ENCODE results near the gene TSPAN13. TPM values are rescaled to one million over a fixed set of nuclear protein-coding genes. Genes with fewer than 3 reads are reported as not detected.
A peak's percentile ranks its signal among the peaks of the same experiment; 100 is the strongest.

The TSPAN13 gene
- polyA plus RNA-seq, 2 of the 4 experiments (the other 2 are of a cell fraction): 9.6 to 40.7 TPM

DNA sequence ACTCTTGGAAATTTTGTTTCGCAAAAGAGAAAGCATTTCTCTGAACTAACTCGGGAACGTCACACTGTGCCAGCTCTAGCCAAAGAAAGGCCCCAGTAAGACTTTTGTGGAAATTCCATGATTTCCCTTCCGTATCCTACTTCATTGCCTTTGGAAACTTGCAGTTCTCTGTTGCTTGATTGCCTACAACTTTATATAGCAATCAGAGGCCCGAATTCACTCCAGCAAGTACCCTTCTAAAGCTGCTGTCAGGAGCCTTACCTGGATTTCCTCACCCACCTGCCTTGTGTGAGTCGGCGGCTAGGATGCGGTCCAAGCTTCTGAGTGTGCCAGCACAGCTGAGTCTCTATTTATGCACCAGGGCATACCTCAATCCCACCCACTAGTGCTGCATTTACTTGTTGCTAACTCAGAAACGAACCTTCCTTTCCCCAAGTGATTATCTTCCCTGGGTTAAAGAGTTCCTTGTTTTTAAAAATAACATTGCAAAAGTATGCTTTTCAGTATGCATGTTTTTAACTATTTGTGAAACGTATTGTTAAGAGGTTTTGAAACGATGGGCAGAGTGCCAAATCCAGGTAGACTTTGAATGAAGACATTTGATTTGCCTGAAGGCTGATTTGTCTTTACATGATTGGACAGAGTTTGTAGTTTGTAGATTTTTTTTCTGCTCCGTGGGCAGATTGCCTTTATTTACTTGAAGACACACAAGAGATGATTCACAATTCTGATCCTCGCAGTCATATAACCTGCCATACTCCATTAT, 51.3 kb downstream of the TSPAN13 start, which contains the start of gene AGR2 (continued):
- TF ChIP-seq CHD4 (IDR thresholded peaks at IDR 0.05; ENCODE audit: borderline replicate concordance): no peak
- TF ChIP-seq ZFP36 (IDR thresholded peaks at IDR 0.05; ENCODE audit: borderline replicate concordance, partially characterized antibody): no peak
- no peak for TF ChIP-seq CHD2 (IDR thresholded peaks at IDR 0.05; ENCODE audit: low read length, partially characterized antibody)
- TF ChIP-seq BHLHE40 (IDR thresholded peaks at IDR 0.05; ENCODE audit: low read depth, low read length): no peak
- TF ChIP-seq FOSB (CRISPR knock-in tag; IDR thresholded peaks at IDR 0.05): no peak
- TF ChIP-seq, protein P1, sequence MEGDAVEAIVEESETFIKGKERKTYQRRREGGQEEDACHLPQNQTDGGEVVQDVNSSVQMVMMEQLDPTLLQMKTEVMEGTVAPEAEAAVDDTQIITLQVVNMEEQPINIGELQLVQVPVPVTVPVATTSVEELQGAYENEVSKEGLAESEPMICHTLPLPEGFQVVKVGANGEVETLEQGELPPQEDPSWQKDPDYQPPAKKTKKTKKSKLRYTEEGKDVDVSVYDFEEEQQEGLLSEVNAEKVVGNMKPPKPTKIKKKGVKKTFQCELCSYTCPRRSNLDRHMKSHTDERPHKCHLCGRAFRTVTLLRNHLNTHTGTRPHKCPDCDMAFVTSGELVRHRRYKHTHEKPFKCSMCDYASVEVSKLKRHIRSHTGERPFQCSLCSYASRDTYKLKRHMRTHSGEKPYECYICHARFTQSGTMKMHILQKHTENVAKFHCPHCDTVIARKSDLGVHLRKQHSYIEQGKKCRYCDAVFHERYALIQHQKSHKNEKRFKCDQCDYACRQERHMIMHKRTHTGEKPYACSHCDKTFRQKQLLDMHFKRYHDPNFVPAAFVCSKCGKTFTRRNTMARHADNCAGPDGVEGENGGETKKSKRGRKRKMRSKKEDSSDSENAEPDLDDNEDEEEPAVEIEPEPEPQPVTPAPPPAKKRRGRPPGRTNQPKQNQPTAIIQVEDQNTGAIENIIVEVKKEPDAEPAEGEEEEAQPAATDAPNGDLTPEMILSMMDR (IDR thresholded peaks at IDR 0.05): no peak
- TF ChIP-seq, protein P2, sequence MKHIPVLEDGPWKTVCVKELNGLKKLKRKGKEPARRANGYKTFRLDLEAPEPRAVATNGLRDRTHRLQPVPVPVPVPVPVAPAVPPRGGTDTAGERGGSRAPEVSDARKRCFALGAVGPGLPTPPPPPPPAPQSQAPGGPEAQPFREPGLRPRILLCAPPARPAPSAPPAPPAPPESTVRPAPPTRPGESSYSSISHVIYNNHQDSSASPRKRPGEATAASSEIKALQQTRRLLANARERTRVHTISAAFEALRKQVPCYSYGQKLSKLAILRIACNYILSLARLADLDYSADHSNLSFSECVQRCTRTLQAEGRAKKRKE (CRISPR knock-in tag; IDR thresholded peaks at IDR 0.05; ENCODE audit: low read depth): no peak
- peak; percentile 31; the same call in 1 of the 2 replicates for TF ChIP-seq FOSL2 (IDR thresholded peaks at IDR 0.05)
- peak; percentile 74 for TF ChIP-seq FOSL2 (CRISPR knock-in tag; IDR thresholded peaks at IDR 0.05)
- no peak for TF ChIP-seq ESRRA (IDR thresholded peaks at IDR 0.05; ENCODE audit: borderline replicate concordance, low read length)
- no peak for TF ChIP-seq HMGXB4 (CRISPR knock-in tag; IDR thresholded peaks at IDR 0.05; ENCODE audit: borderline replicate concordance)
- no peak for TF ChIP-seq HOXA7 (CRISPR knock-in tag; IDR thresholded peaks at IDR 0.05)
- TF ChIP-seq RNF2 (IDR thresholded peaks at IDR 0.05; ENCODE audit: borderline replicate concordance, low read depth): no peak
- no peak for TF ChIP-seq TP53 (CRISPR knock-in tag; IDR thresholded peaks at IDR 0.05)
- no peak for TF ChIP-seq ZC3H11A (IDR thresholded peaks at IDR 0.05)
- TF ChIP-seq ZNF302 (CRISPR knock-in tag; IDR thresholded peaks at IDR 0.05): no peak
- no peak for TF ChIP-seq HOXB13 (CRISPR knock-in tag; IDR thresholded peaks at IDR 0.05; ENCODE audit: low read depth)
- no peak for TF ChIP-seq MAZ (IDR thresholded peaks at IDR 0.05; ENCODE audit: borderline replicate concordance, low read depth, low read length)
- TF ChIP-seq RARB (CRISPR knock-in tag; IDR thresholded peaks at IDR 0.05): no peak
- peak; percentile 20; the same call in 1 of the 2 replicates for TF ChIP-seq HEYL (CRISPR knock-in tag; IDR thresholded peaks at IDR 0.05)
- TF ChIP-seq RAD21 (conservative IDR thresholded peaks at IDR 0.05 in 1 of 2, IDR thresholded peaks at IDR 0.05 in 1 of 2): no peak; a peak in 1 of 5 replicates
- TF ChIP-seq EHF (CRISPR knock-in tag; IDR thresholded peaks at IDR 0.05): no peak
- no peak; a peak in 1 of 5 replicates for TF ChIP-seq EP300 (IDR thresholded peaks at IDR 0.05)
- no peak for TF ChIP-seq SREBF2 (IDR thresholded peaks at IDR 0.05)
- TF ChIP-seq TFCP2L1 (CRISPR knock-in tag; IDR thresholded peaks at IDR 0.05): no peak
- TF ChIP-seq PHF8 (IDR thresholded peaks at IDR 0.05; ENCODE audit: borderline replicate concordance, low read depth): peak; percentile 20; the same call in 1 of the 2 replicates
- TF ChIP-seq CBX2 (IDR thresholded peaks at IDR 0.05; ENCODE audit: borderline replicate concordance, low read depth): no peak
- no peak for TF ChIP-seq NFE2L2 (conservative IDR thresholded peaks at IDR 0.05; ENCODE audit: low read length)
- no peak for TF ChIP-seq NR3C1 (IDR thresholded peaks at IDR 0.05)
- TF ChIP-seq, protein P3, sequence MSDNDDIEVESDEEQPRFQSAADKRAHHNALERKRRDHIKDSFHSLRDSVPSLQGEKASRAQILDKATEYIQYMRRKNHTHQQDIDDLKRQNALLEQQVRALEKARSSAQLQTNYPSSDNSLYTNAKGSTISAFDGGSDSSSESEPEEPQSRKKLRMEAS (IDR thresholded peaks at IDR 0.05): peak; percentile 42; the same call in 1 of the 2 replicates
- TF ChIP-seq POLR2A (IDR thresholded peaks at IDR 0.05; ENCODE audit: low read length): peak; percentile 82
- no peak for TF ChIP-seq RCOR1 (IDR thresholded peaks at IDR 0.05; ENCODE audit: low read depth, low read length)
- 0 out of 2 replicates have a peak, but pooled peaks have one; percentile 36 for TF ChIP-seq PBX3 (IDR thresholded peaks at IDR 0.05)
- TF ChIP-seq GATA3 (IDR thresholded peaks at IDR 0.05; ENCODE audit: borderline replicate concordance): no peak; the same call in 1 of the 2 replicates
- TF ChIP-seq, protein P4, sequence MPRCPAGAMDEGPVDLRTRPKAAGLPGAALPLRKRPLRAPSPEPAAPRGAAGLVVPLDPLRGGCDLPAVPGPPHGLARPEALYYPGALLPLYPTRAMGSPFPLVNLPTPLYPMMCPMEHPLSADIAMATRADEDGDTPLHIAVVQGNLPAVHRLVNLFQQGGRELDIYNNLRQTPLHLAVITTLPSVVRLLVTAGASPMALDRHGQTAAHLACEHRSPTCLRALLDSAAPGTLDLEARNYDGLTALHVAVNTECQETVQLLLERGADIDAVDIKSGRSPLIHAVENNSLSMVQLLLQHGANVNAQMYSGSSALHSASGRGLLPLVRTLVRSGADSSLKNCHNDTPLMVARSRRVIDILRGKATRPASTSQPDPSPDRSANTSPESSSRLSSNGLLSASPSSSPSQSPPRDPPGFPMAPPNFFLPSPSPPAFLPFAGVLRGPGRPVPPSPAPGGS (IDR thresholded peaks at IDR 0.05): no peak
- no peak for TF ChIP-seq MYC (IDR thresholded peaks at IDR 0.05; ENCODE audit: borderline replicate concordance, low read length)

All from A549 (cell line).